ENCODE measurements around the gene DGKB.
"Not testable (repeated sequence)": the region's sequence is repeated elsewhere in the genome, so short reads cannot be mapped to it uniquely, and the experiment has no call there.

The DGKB gene

GRCh38 chr7:14279065-14279871 lies 623.3 kb downstream of the DGKB start:
- not testable (repeated sequence) for H3K4me1 Mint-ChIP-seq (ENCODE audit: low read depth); H3K27ac Mint-ChIP-seq; H3K4me3 Mint-ChIP-seq; H3K36me3 Mint-ChIP-seq; H3K27me3 Mint-ChIP-seq
- H3K9me3 Mint-ChIP-seq (ENCODE audit: low read depth), result peaks cover 12% of the 10 kb centered on the region

- H3K36me3 Mint-ChIP-seq, result no peaks in the 10 kb centered on the region
- H3K9me3 Mint-ChIP-seq (ENCODE audit: low read depth), result peaks cover 12% of the 10 kb centered on the region
- H3K4me1 Mint-ChIP-seq (ENCODE audit: low read depth), result no peaks in the 10 kb centered on the region
- no peak overlapping the region for H3K27ac Mint-ChIP-seq
- H3K27me3 Mint-ChIP-seq, result no peaks in the 10 kb centered on the region
- H3K4me3 Mint-ChIP-seq, result no peak overlapping the region
Observed at GRCh38 chr7:14275356-14275755, 627.2 kb downstream of the DGKB start.

DNA sequence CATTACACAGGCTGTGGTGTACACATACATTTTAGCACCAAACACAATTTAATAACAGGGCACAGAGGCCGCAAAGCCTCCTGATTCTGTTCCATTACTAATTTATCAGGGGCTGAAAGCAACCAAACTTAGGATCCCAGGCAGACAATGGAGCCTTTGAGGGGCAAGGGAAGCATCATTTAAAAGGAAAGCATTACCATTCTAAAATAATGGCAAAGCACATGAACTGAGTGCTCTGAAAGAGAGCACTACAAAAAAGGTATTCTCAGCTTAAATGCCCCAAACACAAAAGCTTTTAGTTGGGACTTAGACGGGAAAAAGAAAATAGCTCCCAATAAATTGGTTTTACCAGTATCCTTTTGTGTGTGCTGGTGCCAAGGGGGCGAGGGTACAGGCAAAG lies 631.1 kb downstream of the DGKB start:
- Mint-ChIP-seq H3K4me1 (ENCODE audit: low read depth) (no peaks in the 10 kb centered on the region), H3K4me3 (no peak overlapping the region), H3K27me3 (no peaks in the 10 kb centered on the region), H3K27ac (no peak overlapping the region), H3K9me3 (ENCODE audit: low read depth) (no peaks in the 10 kb centered on the region), H3K36me3 (no peaks in the 10 kb centered on the region)

DNA sequence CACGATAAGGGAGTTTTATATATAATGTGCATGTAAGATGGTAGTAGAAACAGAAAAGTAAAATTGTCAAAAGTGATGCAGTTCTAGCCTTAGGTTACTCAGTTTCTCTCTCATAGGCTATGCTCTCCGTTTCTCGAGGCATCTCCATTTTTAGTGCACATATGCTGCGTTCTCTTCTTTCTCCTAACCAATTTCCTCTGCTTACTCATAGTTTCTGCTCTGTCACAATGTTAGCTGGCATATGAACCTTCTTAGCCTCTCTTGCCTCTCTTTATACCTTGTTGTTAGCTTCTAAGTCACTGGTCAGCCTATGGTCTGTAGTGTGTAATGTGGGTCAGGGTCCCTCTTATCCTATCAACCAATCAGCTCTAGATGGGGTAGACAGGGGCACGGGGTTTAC lies 632.5 kb downstream of the DGKB start:
- H3K4me3 Mint-ChIP-seq, result no peak overlapping the region
- H3K27me3 Mint-ChIP-seq, result no peaks in the 10 kb centered on the region

GRCh38 chr7:14260011-14260410 lies 642.5 kb downstream of the DGKB start:
- no peaks in the 10 kb centered on the region for H3K27me3 Mint-ChIP-seq
- no peaks in the 10 kb centered on the region for H3K36me3 Mint-ChIP-seq
- H3K4me3 Mint-ChIP-seq, result no peak overlapping the region
- no peak overlapping the region for H3K27ac Mint-ChIP-seq
- no peaks in the 10 kb centered on the region for H3K4me1 Mint-ChIP-seq (ENCODE audit: low read depth)
- no peaks in the 10 kb centered on the region for H3K9me3 Mint-ChIP-seq (ENCODE audit: low read depth)

More for the DNA sequence above, 632.5 kb downstream of the DGKB start:
- Mint-ChIP-seq H3K4me1 (ENCODE audit: low read depth) (no peaks in the 10 kb centered on the region), H3K36me3 (no peaks in the 10 kb centered on the region), H3K27ac (no peak overlapping the region), H3K9me3 (ENCODE audit: low read depth) (no peaks in the 10 kb centered on the region)

DNA sequence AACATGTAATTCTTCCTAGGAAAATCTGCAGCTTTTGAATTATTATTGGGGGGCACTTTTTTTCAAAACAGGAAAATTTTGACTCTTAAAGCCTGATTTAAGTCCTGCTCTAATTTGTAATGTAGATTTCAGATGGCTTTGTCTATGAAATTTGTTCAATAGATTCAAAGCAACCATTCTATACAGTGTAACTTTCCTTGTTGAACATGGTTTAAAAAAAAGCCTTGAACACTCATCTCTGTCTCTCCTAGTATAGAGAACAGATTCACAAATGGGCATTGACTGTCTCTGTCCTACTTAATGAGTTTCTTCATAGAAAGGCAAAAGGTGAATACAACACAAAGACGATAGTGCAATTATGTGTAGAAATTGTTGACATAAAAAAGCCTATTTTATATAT lies 643.7 kb downstream of the DGKB start:
- H3K27me3 Mint-ChIP-seq, result no peaks in the 10 kb centered on the region
- H3K9me3 Mint-ChIP-seq (ENCODE audit: low read depth), result no peaks in the 10 kb centered on the region
- no peaks in the 10 kb centered on the region for H3K4me1 Mint-ChIP-seq (ENCODE audit: low read depth)
- H3K36me3 Mint-ChIP-seq, result no peaks in the 10 kb centered on the region
- H3K27ac Mint-ChIP-seq, result no peak overlapping the region
- H3K4me3 Mint-ChIP-seq, result no peak overlapping the region

DNA sequence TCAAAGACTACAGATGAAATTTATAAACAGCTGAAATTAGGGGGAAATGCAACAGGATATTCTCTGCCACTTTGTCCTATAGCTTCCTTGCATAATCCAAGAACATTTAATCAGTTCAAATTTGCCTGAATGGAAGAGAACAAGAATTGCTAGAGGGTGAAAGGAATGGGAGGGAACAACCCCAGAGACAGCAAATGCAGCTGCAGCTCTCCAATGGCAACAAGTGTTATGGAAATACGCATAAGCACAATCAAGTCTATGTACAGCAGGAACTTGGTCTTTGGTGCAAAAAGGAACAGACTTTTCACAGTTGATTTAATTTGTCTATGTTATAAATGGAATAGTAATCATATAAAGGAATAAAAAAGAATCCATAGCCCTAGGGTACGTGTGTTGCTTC lies 644.1 kb downstream of the DGKB start:
- Mint-ChIP-seq H3K27ac (no peak overlapping the region), H3K27me3 (no peaks in the 10 kb centered on the region), H3K4me1 (ENCODE audit: low read depth) (no peaks in the 10 kb centered on the region), H3K36me3 (no peaks in the 10 kb centered on the region), H3K4me3 (no peak overlapping the region), H3K9me3 (ENCODE audit: low read depth) (no peaks in the 10 kb centered on the region)

DNA sequence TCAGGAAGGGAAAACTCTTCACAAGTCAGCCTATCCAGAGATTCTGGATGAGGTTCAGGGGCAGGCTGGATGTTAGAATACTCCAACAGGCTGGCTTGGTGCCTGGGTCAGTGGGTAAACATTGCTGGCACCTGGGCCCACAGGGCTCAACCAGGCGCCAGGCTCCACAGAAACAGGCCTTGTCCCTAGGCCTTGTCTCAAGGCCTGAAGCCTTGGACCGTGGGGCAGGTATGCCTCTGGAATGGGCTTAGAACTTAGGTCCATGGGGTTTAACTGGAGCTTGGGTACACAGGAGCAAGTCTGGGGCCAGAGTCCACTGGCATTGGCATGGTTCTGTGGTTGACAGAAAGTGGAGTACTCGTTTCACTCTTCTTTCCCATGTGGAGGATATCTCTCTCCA lies 650.1 kb downstream of the DGKB start:
- H3K4me3 Mint-ChIP-seq, result no peak overlapping the region
- no peaks in the 10 kb centered on the region for H3K9me3 Mint-ChIP-seq (ENCODE audit: low read depth)
- H3K27ac Mint-ChIP-seq, result no peak overlapping the region
- no peaks in the 10 kb centered on the region for H3K36me3 Mint-ChIP-seq
- no peaks in the 10 kb centered on the region for H3K27me3 Mint-ChIP-seq
- no peaks in the 10 kb centered on the region for H3K4me1 Mint-ChIP-seq (ENCODE audit: low read depth)

- Mint-ChIP-seq H3K4me1 (ENCODE audit: low read depth) (no peaks in the 10 kb centered on the region), H3K36me3 (no peaks in the 10 kb centered on the region), H3K27me3 (no peaks in the 10 kb centered on the region), H3K4me3 (no peak overlapping the region), H3K9me3 (ENCODE audit: low read depth) (no peaks in the 10 kb centered on the region), H3K27ac (no peak overlapping the region)
Observed at GRCh38 chr7:14242175-14242574, 660.4 kb downstream of the DGKB start.

- no peak overlapping the region for H3K4me3 Mint-ChIP-seq
Observed at GRCh38 chr7:14236834-14237233, 665.7 kb downstream of the DGKB start.

GRCh38 chr7:14235056-14235455 lies 667.5 kb downstream of the DGKB start:
- Mint-ChIP-seq H3K4me3 (no peak overlapping the region), H3K9me3 (ENCODE audit: low read depth) (no peaks in the 10 kb centered on the region), H3K27me3 (no peaks in the 10 kb centered on the region), H3K36me3 (no peaks in the 10 kb centered on the region), H3K27ac (no peak overlapping the region), H3K4me1 (ENCODE audit: low read depth) (no peaks in the 10 kb centered on the region)

More at GRCh38 chr7:14236834-14237233, 665.7 kb downstream of the DGKB start:
- Mint-ChIP-seq H3K9me3 (ENCODE audit: low read depth) (no peaks in the 10 kb centered on the region), H3K36me3 (no peaks in the 10 kb centered on the region), H3K27ac (no peak overlapping the region), H3K27me3 (no peaks in the 10 kb centered on the region), H3K4me1 (ENCODE audit: low read depth) (no peaks in the 10 kb centered on the region)

DNA sequence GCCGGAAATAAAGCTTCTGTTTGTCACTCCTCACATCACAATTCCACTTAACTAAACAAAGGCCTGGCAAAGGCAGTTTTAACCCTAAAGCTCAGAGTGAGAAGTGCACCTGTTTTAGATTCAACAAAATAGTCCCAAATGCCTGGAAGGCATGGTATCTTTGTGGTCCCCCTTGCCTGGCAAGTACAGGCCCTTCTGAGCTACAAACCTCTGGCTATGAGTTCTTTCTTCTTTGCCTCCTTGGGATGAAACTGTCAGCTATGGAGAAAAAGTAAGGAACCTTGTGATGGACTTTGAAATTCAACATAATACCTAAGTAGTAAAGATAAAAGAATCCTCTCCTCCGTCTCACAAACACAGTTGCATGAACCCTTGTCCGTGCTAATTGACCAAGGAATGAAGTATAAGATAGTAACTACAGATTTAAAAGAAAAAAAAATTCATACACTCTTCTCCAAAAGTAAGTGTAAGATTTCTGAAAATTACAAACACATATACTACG lies 668.6 kb downstream of the DGKB start:
- H3K27me3 Mint-ChIP-seq, result no peaks in the 10 kb centered on the region
- H3K4me3 Mint-ChIP-seq, result no peak overlapping the region
- H3K4me1 Mint-ChIP-seq (ENCODE audit: low read depth), result no peaks in the 10 kb centered on the region
- H3K27ac Mint-ChIP-seq, result no peak overlapping the region
- H3K9me3 Mint-ChIP-seq (ENCODE audit: low read depth), result no peaks in the 10 kb centered on the region
- H3K36me3 Mint-ChIP-seq, result no peaks in the 10 kb centered on the region

DNA sequence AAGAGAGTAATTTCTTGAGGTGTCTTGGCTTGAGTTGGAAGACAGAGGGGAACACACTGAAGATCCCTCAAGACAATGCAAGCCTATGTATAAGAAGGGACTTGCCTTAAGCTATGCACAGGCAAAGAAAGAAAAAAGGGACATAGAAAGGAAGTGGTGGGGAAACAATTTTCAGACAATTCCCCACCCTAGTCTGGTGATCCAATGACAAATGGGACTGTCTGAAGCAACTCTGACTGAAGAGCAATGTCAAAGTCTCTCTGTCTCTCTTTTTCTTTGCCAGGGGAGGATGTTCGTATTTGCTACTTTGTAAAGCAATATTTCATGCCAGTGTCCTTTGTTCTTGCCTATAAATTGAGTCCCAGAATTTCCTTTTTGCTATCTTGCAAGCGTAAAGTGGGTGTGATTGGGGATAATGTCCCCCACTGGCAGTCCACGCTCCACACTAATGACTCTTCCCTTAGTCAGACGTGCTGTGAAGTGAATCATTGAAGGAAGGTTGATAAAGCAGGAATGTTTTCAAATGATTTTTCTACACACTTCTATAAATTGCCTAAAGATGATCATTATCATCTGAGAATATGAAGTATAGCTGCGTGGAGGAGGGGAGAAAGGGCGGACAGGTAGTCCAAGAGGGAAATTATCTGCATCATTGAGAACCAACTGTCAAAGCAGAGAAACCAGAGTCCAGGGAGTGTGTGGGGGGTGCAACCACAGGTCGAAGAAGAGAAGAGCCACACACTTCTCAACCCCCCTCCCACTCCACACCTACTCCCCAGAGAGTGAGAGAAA lies 669.3 kb downstream of the DGKB start:
- no peaks in the 10 kb centered on the region for H3K27me3 Mint-ChIP-seq
- H3K9me3 Mint-ChIP-seq (ENCODE audit: low read depth), result no peaks in the 10 kb centered on the region
- no peaks in the 10 kb centered on the region for H3K36me3 Mint-ChIP-seq
- H3K4me1 Mint-ChIP-seq (ENCODE audit: low read depth), result no peaks in the 10 kb centered on the region
- no peak overlapping the region for H3K4me3 Mint-ChIP-seq
- H3K27ac Mint-ChIP-seq, result no peak overlapping the region

GRCh38 chr7:14229047-14229446 lies 673.5 kb downstream of the DGKB start:
- Mint-ChIP-seq H3K9me3 (ENCODE audit: low read depth) (no peaks in the 10 kb centered on the region), H3K27me3 (no peaks in the 10 kb centered on the region), H3K27ac (no peak overlapping the region), H3K4me3 (no peak overlapping the region), H3K4me1 (ENCODE audit: low read depth) (no peaks in the 10 kb centered on the region), H3K36me3 (no peaks in the 10 kb centered on the region)

- Mint-ChIP-seq H3K9me3 (ENCODE audit: low read depth) (no peaks in the 10 kb centered on the region), H3K36me3 (no peaks in the 10 kb centered on the region), H3K27ac (no peak overlapping the region), H3K4me3 (no peak overlapping the region), H3K27me3 (no peaks in the 10 kb centered on the region), H3K4me1 (ENCODE audit: low read depth) (no peaks in the 10 kb centered on the region)
Observed at GRCh38 chr7:14228341-14228740, 674.2 kb downstream of the DGKB start.
